Breast epithelium (tissue), 3 donors: ENCODE measurements around the gene MAST4.

Experiments
- CTCF ChIP-seq, 3 donors: fragments of 450-650 bp; IDR thresholded peaks; one replicate each; pipeline ENCODE4 v1.5.1; 2016 to 2017; ENCODE audit warnings: antibody characterized with exemption in 3 of 3, mild to moderate bottlenecking in 3 of 3, moderate library complexity in 3 of 3
- POLR2AphosphoS5 ChIP-seq, 3 donors: sonication (generic); formaldehyde crosslinking; IDR thresholded peaks; one replicate each; pipeline ENCODE4 v1.6.1; 2017; ENCODE audit warnings: antibody characterized with exemption in 3 of 3

- no peak for TF ChIP-seq CTCF (IDR thresholded peaks at IDR 0.05)
- no peak for TF ChIP-seq POLR2AphosphoS5 (IDR thresholded peaks at IDR 0.05)
Observed at GRCh38 chr5:66982056-66982387, 385.8 kb downstream of the MAST4 start.
